Right atrium auricular region (tissue), 2 donors: ENCODE results near the gene ELMO2. TPM values are rescaled to one million over a fixed set of nuclear protein-coding genes. Genes with fewer than 3 reads are reported as not detected.

Experiments used
- DNase-seq: peaks from one replicate; pipeline ENCODE4 v3.0.0-alpha.2; 2019; ENCODE audit warnings: low spot score
- H3K27ac ChIP-seq, 2 donors: fragments of 200-600 bp; sonication (generic); 1 replicate in 1 of 2; 2 replicates in 1 of 2; pipeline ENCODE4 v1.5.1; 2016 to 2019
- H3K27me3 ChIP-seq, 2 donors: fragments of 200-600 bp; sonication (generic); one replicate each; pipeline versions ENCODE4 v1.5.1 to v1.6.0; 2017 to 2019
- H3K36me3 ChIP-seq: fragments of 200-600 bp; sonication (generic); one replicate; pipeline ENCODE4 v1.5.1; 2016
- H3K4me1 ChIP-seq, 2 donors: fragments of 200-600 bp; sonication (generic); one replicate each; pipeline versions ENCODE4 v1.5.1 to v1.6.0; 2017 to 2019
- H3K4me3 ChIP-seq, 2 donors: fragments of 200-600 bp; sonication (generic); 1 replicate in 1 of 2; 2 replicates in 1 of 2; pipeline ENCODE4 v1.5.1; 2017 to 2019; ENCODE audit warnings: mild to moderate bottlenecking in 1 of 2, moderate library complexity in 1 of 2
- H3K9me3 ChIP-seq, 2 donors: fragments of 200-600 bp; sonication (generic); one replicate each; pipeline ENCODE4 v1.5.1; 2019
- total RNA-seq, 2 donors: library from RNA; depleted of rRNA; stranded (reverse); fragments of >200 nt; gene quantifications; one replicate each; pipeline ENCODE4 v1.1.0, GENCODE V29; 2016
- TF ChIP-seq, protein P1 (sequence below), 2 donors: fragments of 200-600 bp; sonication (generic); IDR thresholded peaks; one replicate each; pipeline ENCODE4 v1.5.1; 2019; ENCODE audit warnings: antibody characterized with exemption in 2 of 2

ELMO2 gene
- total RNA-seq, 2 donors from 2014 or later, result 29.4 to 32.7 TPM

DNA sequence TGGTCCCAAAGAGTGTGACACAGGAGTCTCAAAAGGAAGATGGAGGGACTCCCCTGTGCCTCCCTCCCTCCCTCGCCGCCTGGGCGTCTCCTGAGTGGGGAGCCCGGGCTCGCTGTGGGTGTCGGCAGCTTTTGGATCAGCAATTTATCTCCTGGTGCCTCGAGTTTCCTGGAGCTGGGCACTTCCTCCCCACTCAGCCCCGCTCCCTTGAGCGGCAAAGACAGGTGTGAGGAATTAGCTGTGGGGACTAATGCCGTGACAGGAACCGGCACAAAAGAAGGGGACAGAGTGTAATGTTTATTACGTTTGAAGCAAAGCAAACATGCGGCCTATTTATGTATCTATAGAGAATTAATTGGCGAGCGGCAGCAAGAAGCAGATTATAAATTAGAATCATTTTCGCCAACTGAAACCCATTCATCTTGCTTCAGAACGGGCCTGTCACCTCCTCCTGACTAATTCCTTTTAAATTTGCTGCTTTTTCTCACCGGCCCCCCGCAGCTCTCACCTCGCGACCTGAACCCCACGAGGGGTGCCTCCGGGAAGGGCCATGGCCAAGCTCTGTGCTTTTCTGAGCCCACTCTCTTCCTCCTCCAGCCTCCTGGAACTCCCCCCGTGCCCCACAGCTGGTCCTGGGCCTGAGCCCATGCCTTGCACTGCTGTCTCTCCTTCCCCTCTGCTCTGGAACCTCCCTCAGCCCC lies 89.3 kb downstream of the ELMO2 start:
- Histone ChIP-seq H3K27ac (no peak overlapping the region), H3K4me1 (peaks cover 0 to 7% of the 10 kb centered on the region in 2 donors), H3K36me3 (no peaks in the 10 kb centered on the region), H3K9me3 (no peaks in the 10 kb centered on the region), H3K4me3 (no peak overlapping the region), H3K27me3 (peaks cover 8 to 24% of the 10 kb centered on the region in 2 donors)
- TF ChIP-seq, protein P1, sequence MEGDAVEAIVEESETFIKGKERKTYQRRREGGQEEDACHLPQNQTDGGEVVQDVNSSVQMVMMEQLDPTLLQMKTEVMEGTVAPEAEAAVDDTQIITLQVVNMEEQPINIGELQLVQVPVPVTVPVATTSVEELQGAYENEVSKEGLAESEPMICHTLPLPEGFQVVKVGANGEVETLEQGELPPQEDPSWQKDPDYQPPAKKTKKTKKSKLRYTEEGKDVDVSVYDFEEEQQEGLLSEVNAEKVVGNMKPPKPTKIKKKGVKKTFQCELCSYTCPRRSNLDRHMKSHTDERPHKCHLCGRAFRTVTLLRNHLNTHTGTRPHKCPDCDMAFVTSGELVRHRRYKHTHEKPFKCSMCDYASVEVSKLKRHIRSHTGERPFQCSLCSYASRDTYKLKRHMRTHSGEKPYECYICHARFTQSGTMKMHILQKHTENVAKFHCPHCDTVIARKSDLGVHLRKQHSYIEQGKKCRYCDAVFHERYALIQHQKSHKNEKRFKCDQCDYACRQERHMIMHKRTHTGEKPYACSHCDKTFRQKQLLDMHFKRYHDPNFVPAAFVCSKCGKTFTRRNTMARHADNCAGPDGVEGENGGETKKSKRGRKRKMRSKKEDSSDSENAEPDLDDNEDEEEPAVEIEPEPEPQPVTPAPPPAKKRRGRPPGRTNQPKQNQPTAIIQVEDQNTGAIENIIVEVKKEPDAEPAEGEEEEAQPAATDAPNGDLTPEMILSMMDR (IDR thresholded peaks at IDR 0.05), result no peak
- DNase-seq, result no peak

Other genes with a start within 250 kb of the ELMO2 start
- 1 to 10 TPM in 1 of 2 donors, under 1 TPM in 1; 0.67 to 4.4 TPM for gene CDH22, start 98.1 kb downstream of the ELMO2 start, total RNA-seq
- 1 to 10 TPM in 1 of 2 donors, under 1 TPM in 1; 0.79 to 1.3 TPM for gene ZNF334, start 106.9 kb upstream of the ELMO2 start, total RNA-seq
- gene OCSTAMP, start 144.0 kb upstream of the ELMO2 start, total RNA-seq, result not detected
- 1 to 10 TPM in 1 of 2 donors, under 1 TPM in 1; 0.37 to 1.5 TPM for gene SLC13A3, start 244.8 kb upstream of the ELMO2 start, total RNA-seq